ENCODE results near the gene IP6K3. TPM values are rescaled to one million over a fixed set of nuclear protein-coding genes. Genes with fewer than 3 reads are reported as not detected.
A peak's percentile ranks its signal among the peaks of the same experiment; 100 is the strongest.

The IP6K3 gene
- total and polyA plus RNA-seq, 2 experiments from 2014 or later: 0.14 to 0.16 TPM

- Histone ChIP-seq H3K9me2 (ENCODE audit: insufficient read depth) (no peaks in the 10 kb centered on the region), H4K20me1 (replicated peaks; ENCODE audit: insufficient read depth) (no peaks in the 10 kb centered on the region), H3K4me3 (no peak overlapping the region), H3K27me3 (ENCODE audit: insufficient read depth) (no peaks in the 10 kb centered on the region), H3K79me2 (replicated peaks; ENCODE audit: insufficient read depth) (no peaks in the 10 kb centered on the region), H3K4me2 (no peak overlapping the region), H3K27ac (ENCODE audit: low read depth) (no peak overlapping the region), H3K4me1 (ENCODE audit: insufficient read depth) (no peaks in the 10 kb centered on the region), H2AFZ (no peak overlapping the region), H3K36me3 (ENCODE audit: insufficient read depth) (no peaks in the 10 kb centered on the region), H3F3A (replicated peaks; ENCODE audit: low read depth) (no peaks in the 10 kb centered on the region)
- no peak for DNase-seq (ENCODE audit: low spot score)
- no peak overlapping the region for H3K27ac Mint-ChIP-seq
- peaks cover 5% of the 10 kb centered on the region; the same call in 1 of the 3 replicates for H3K4me1 Mint-ChIP-seq
- H3K9me3 Mint-ChIP-seq: no peaks in the 10 kb centered on the region
- H3K4me3 Mint-ChIP-seq: no peak overlapping the region
- TF ChIP-seq CTCF (conservative IDR thresholded peaks at IDR 0.05; ENCODE audit: low read depth in 2 of 2): no peak
- TF ChIP-seq POLR2AphosphoS5 (IDR thresholded peaks at IDR 0.05; ENCODE audit: low read depth): no peak
- no peak for TF ChIP-seq ETS1 (IDR thresholded peaks at IDR 0.05)
- no peak for TF ChIP-seq ZNF114 (CRISPR knock-in tag; IDR thresholded peaks at IDR 0.05)
- TF ChIP-seq CREB1 (CRISPR knock-in tag; IDR thresholded peaks at IDR 0.05; ENCODE audit: low read depth): no peak
- no peak for TF ChIP-seq STAT1 (IDR thresholded peaks at IDR 0.05; ENCODE audit: unreplicated experiment)
- no peak for ATAC-seq
- no peaks in the 10 kb centered on the region; the same call in 2 of the 3 replicates for H3K36me3 Mint-ChIP-seq (ENCODE audit: low read depth)
- peaks cover 10% of the 10 kb centered on the region for H3K27me3 Mint-ChIP-seq (ENCODE audit: insufficient read depth, low read depth, poor library complexity)
Observed at GRCh38 chr6:33762713-33763112, 16.0 kb upstream of the IP6K3 start.

GRCh38 chr6:33761922-33762629, 15.4 kb upstream of the IP6K3 start:
- H3K4me1 Mint-ChIP-seq: peaks cover 9% of the 10 kb centered on the region; the same call in 1 of the 3 replicates
- peak; percentile 67 for DNase-seq (ENCODE audit: low spot score)
- no peaks in the 10 kb centered on the region; the same call in 2 of the 3 replicates for H3K36me3 Mint-ChIP-seq (ENCODE audit: low read depth)
- Histone ChIP-seq H3K36me3 (ENCODE audit: insufficient read depth) (no peaks in the 10 kb centered on the region), H3K4me1 (ENCODE audit: insufficient read depth) (no peaks in the 10 kb centered on the region), H4K20me1 (replicated peaks; ENCODE audit: insufficient read depth) (no peaks in the 10 kb centered on the region), H3K27me3 (ENCODE audit: insufficient read depth) (no peaks in the 10 kb centered on the region), H3F3A (replicated peaks; ENCODE audit: low read depth) (0 out of 2 replicates have a peak, but pooled peaks cover 3% of the 10 kb centered on the region), H3K4me3 (no peak overlapping the region), H3K4me2 (no peak overlapping the region), H3K9me2 (ENCODE audit: insufficient read depth) (no peaks in the 10 kb centered on the region), H3K27ac (ENCODE audit: low read depth) (no peak overlapping the region), H3K79me2 (replicated peaks; ENCODE audit: insufficient read depth) (no peaks in the 10 kb centered on the region), H2AFZ (no peak overlapping the region)
- H3K27me3 Mint-ChIP-seq (ENCODE audit: insufficient read depth, low read depth, poor library complexity): peaks cover 10% of the 10 kb centered on the region
- ATAC-seq: peak; percentile 77
- TF ChIP-seq ETS1 (IDR thresholded peaks at IDR 0.05) (no peak), CREB1 (CRISPR knock-in tag; IDR thresholded peaks at IDR 0.05; ENCODE audit: low read depth) (no peak), NANOG (IDR thresholded peaks at IDR 0.05; ENCODE audit: borderline replicate concordance) (no peak), ZNF114 (CRISPR knock-in tag; IDR thresholded peaks at IDR 0.05) (no peak), REST (IDR thresholded peaks at IDR 0.05; ENCODE audit: unreplicated experiment) (no peak), CTCF (conservative IDR thresholded peaks at IDR 0.05; ENCODE audit: low read depth in 2 of 2) (peak; percentile 60 to 91), STAT1 (IDR thresholded peaks at IDR 0.05; ENCODE audit: unreplicated experiment) (no peak), POLR2AphosphoS5 (IDR thresholded peaks at IDR 0.05; ENCODE audit: low read depth) (no peak)
- no peak overlapping the region for H3K27ac Mint-ChIP-seq
- no peaks in the 10 kb centered on the region for H3K9me3 Mint-ChIP-seq
- no peak overlapping the region for H3K4me3 Mint-ChIP-seq

Measured in GM23338 (cell line).